Keratinocyte (primary cell): Measurements from ENCODE around the gene HOMER2. TPM values are rescaled to one million over a fixed set of nuclear protein-coding genes. Genes with fewer than 3 reads are reported as not detected.

Experiments used
- DNase-seq: peaks from one replicate; pipeline ENCODE4 v3.0.0-alpha.2; 2011; ENCODE audit warnings: low read depth, missing footprints, low spot score
- FAIRE-seq: peaks from 2 replicates; lab custom pipeline; 2011; peaks lifted over from hg19 to GRCh38; lab: Jason Lieb, UNC
- H2AFZ ChIP-seq: 2 replicates; pipeline ENCODE4 v1.6.0; 2012; ENCODE audit warnings: low read length, control low read depth, inconsistent platforms; ENCODE audit not compliant: control insufficient read depth
- H3K27ac ChIP-seq: 2 replicates; pipeline ENCODE4 v1.5.1; 2011; ENCODE audit warnings: low read length; ENCODE audit not compliant: control insufficient read depth, insufficient read depth
- H3K27me3 ChIP-seq: 3 replicates; pipeline ENCODE4 v1.6.0; 2011; ENCODE audit warnings: low read length; ENCODE audit not compliant: control insufficient read depth, insufficient read depth; ENCODE audit errors: extremely low read depth
- H3K36me3 ChIP-seq, 2 experiments: 2 replicates in 1 of 2; 3 replicates in 1 of 2; pipeline ENCODE4 v1.5.1; 2011; ENCODE audit warnings: low read length in 2 of 2, mild to moderate bottlenecking in 1 of 2; ENCODE audit not compliant: control insufficient read depth in 2 of 2, insufficient read depth in 2 of 2; ENCODE audit errors: extremely low read depth in 1 of 2
- H3K4me1 ChIP-seq: 3 replicates; pipeline ENCODE4 v1.5.1; 2011; ENCODE audit warnings: low read length; ENCODE audit not compliant: control insufficient read depth, insufficient read depth; ENCODE audit errors: extremely low read depth
- H3K4me2 ChIP-seq: 3 replicates; pipeline ENCODE4 v1.6.0; 2011; ENCODE audit warnings: low read depth, low read length; ENCODE audit not compliant: control insufficient read depth, insufficient read depth; ENCODE audit errors: extremely low read depth
- H3K4me3 ChIP-seq, 3 experiments: fragments of 200-600 bp in 1 of 3; sonication (generic) in 1 of 3; 2 replicates in 2 of 3; 3 replicates in 1 of 3; pipeline ENCODE4 v1.5.1; 2011 to 2016; ENCODE audit warnings: low read length in 3 of 3, mild to moderate bottlenecking in 3 of 3, control low read depth in 2 of 3, inconsistent platforms in 1 of 3, low read depth in 1 of 3, mixed read lengths in 1 of 3, mixed run types in 1 of 3, moderate library complexity in 1 of 3; ENCODE audit not compliant: control insufficient read depth in 2 of 3, insufficient read depth in 2 of 3; ENCODE audit errors: extremely low read depth in 1 of 3
- H3K79me2 ChIP-seq: 2 replicates; pipeline ENCODE4 v1.6.0; 2012; ENCODE audit warnings: low read length; ENCODE audit not compliant: control insufficient read depth, insufficient read depth
- H3K9ac ChIP-seq: 3 replicates; pipeline ENCODE4 v1.6.0; 2011; ENCODE audit warnings: low read length; ENCODE audit not compliant: control insufficient read depth, insufficient read depth; ENCODE audit errors: extremely low read depth
- H3K9me1 ChIP-seq: 3 replicates; pipeline ENCODE4 v1.6.0; 2011; ENCODE audit warnings: low read length; ENCODE audit not compliant: control insufficient read depth, insufficient read depth; ENCODE audit errors: extremely low read depth
- H3K9me3 ChIP-seq: 2 replicates; pipeline ENCODE4 v1.5.1; 2012; ENCODE audit warnings: low read depth, low read length; ENCODE audit not compliant: control insufficient read depth
- H4K20me1 ChIP-seq: 3 replicates; pipeline ENCODE4 v1.6.0; 2011; ENCODE audit warnings: low read length; ENCODE audit not compliant: control insufficient read depth, insufficient read depth; ENCODE audit errors: extremely low read depth
- CTCF ChIP-seq, 3 experiments: IDR thresholded peaks in 1 of 3; conservative IDR thresholded peaks in 1 of 3; optimal IDR thresholded peaks in 1 of 3; 2 replicates in 2 of 3; 3 replicates in 1 of 3; pipeline versions ENCODE3 to v1.5.1; 2011; ENCODE audit warnings: low read length in 3 of 3, mild to moderate bottlenecking in 3 of 3, moderate library complexity in 2 of 3, control low read depth in 1 of 3, inconsistent platforms in 1 of 3; ENCODE audit not compliant: insufficient read depth in 2 of 3; ENCODE audit errors: extremely low read depth in 1 of 3
- EZH2 ChIP-seq: IDR thresholded peaks from one replicate; pipeline ENCODE4 v1.6.1; 2012; ENCODE audit warnings: inconsistent platforms, mild to moderate bottlenecking, low read length, moderate library complexity
- dilution Hi-C: fragments of 300-500 bp; cut with MboI; formaldehyde crosslinking; loops from one replicate; pipeline ENCODE4 v1.7.0; 2020; ENCODE audit warnings: low sequenced_read_pairs; ENCODE audit not compliant: extremely low pct_ligation_motif_present
- polyA plus RNA-seq, 5 experiments: library from polyadenylated mRNA; depleted of rRNA in 3 of 5; stranded (reverse) in 3 of 5; stranded (forward) in 1 of 5; unstranded in 1 of 5; fragments of >200 nt; gene quantifications; 1 replicate in 1 of 5; 2 replicates in 3 of 5; 3 replicates in 1 of 5; pipeline versions ENCODE4 v1.2.1 to v1.2.3, GENCODE V29; 2011 to 2012; ENCODE audit warnings: missing spikeins in 2 of 5, low read depth in 1 of 5, low replicate concordance in 1 of 5

Gene HOMER2
- polyA plus RNA-seq, 1 donor (not counting 4 experiments of a cell fraction or from before 2014, with no cell fraction given) = 12.4 TPM

DNA sequence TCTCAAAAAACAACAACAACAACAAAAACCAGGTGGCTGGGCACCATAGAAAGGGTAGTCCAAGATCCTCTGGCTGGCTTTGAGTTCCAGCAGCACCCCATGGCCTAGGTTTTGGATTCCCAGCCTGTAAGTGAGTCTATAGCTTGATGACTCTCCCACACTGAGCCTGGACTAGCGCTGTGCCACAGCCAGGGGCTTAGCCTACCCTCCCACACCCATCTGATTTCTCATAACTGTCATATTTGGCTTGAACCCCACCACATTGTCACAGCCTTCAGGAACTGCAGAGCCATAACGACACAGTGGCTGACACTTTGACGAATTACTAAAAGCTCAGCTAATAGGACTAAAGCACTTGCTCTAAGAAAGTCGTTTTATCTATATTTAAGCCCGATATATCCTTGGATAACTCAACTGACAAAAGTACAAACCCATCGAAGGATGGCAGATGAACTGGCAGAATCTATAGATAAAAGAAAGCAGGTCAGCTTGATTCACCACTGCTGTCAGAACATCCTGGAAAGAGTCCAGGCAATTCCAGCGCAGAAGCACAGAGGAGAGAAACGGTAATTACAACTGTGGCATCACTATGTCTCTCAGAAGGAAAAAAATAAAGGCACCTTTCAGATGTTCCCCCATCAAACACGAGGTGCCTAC is 62.1 kb downstream of the HOMER2 start:
- Histone ChIP-seq H3K4me3 (no peak overlapping the region), H2AFZ (no peak overlapping the region), H3K9me1 (no peaks in the 10 kb centered on the region), H3K9ac (no peak overlapping the region), H3K4me2 (no peak overlapping the region), H4K20me1 (no peaks in the 10 kb centered on the region), H3K27me3 (no peaks in the 10 kb centered on the region), H3K36me3 (no peaks in the 10 kb centered on the region), H3K27ac (no peak overlapping the region), H3K9me3 (no peaks in the 10 kb centered on the region), H3K4me1 (no peaks in the 10 kb centered on the region), H3K79me2 (no peaks in the 10 kb centered on the region)
- DNase-seq = no peak
- peak; percentile 13 for FAIRE-seq
- dilution Hi-C loops = no loop called here
- TF ChIP-seq EZH2 = no peak
- TF ChIP-seq CTCF (optimal IDR thresholded peaks at IDR 0.05 in 1 of 3, IDR thresholded peaks at IDR 0.05 in 1 of 3, conservative IDR thresholded peaks at IDR 0.05 in 1 of 3; ENCODE audit: extremely low read depth in 1 of 3, insufficient read depth in 2 of 3, low read length in 3 of 3) = peak in 1 of 3 experiments; percentile 6

GRCh38 chr15:82882273-82882928 is 70.1 kb downstream of the HOMER2 start:
- DNase-seq (no peak), FAIRE-seq (no peak)
- dilution Hi-C loops = no loop called here
- Histone ChIP-seq H3K4me1 (no peaks in the 10 kb centered on the region), H3K79me2 (no peaks in the 10 kb centered on the region), H4K20me1 (no peaks in the 10 kb centered on the region), H3K27me3 (no peaks in the 10 kb centered on the region), H3K9me1 (no peaks in the 10 kb centered on the region), H3K9ac (no peak overlapping the region), H3K36me3 (no peaks in the 10 kb centered on the region), H2AFZ (no peak overlapping the region), H3K4me3 (no peak overlapping the region), H3K4me2 (no peak overlapping the region), H3K9me3 (no peaks in the 10 kb centered on the region), H3K27ac (no peak overlapping the region)
- TF ChIP-seq EZH2 (no peak), CTCF (optimal IDR thresholded peaks at IDR 0.05 in 1 of 3, IDR thresholded peaks at IDR 0.05 in 1 of 3, conservative IDR thresholded peaks at IDR 0.05 in 1 of 3; ENCODE audit: extremely low read depth in 1 of 3, insufficient read depth in 2 of 3, low read length in 3 of 3) (no peak)
